Endometrium (tissue), 2 donors: Measurements from ENCODE around the gene ADAMTS18.
"Not testable (repeated sequence)": the region's sequence is repeated elsewhere in the genome, so short reads cannot be mapped to it uniquely, and the experiment has no call there.

ENCODE experiments used
- FAIRE-seq: peaks from 2 replicates; lab custom pipeline; 2012; peaks lifted over from hg19 to GRCh38; lab: Jason Lieb, UNC
- donor health status: control.
- donor health status: control.

ADAMTS18 gene

GRCh38 chr16:77285676-77286075 is 149.2 kb downstream of the ADAMTS18 start:
- no peak for FAIRE-seq

GRCh38 chr16:77282345-77282744 is 152.5 kb downstream of the ADAMTS18 start:
- FAIRE-seq, result no peak

DNA sequence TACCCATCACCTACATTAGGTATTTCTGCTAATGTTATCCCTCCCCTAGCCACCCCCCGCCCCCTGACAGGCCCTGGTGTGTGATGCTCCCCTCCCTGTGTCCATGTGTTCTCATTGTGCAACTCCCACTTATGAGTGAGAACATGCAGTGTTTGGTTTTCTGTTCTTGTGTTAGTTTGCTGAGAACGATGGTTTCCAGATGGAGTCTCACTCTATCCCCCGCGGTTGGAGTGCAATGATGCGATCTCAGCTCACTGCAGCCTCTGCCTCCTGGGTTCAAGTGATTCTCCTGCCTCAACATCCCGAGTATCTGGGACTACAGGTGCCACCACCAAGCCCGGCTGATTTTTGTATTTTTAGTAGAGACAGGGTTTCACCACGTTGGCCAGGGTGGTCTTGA is 155.5 kb downstream of the ADAMTS18 start:
- not testable (repeated sequence) for FAIRE-seq

DNA sequence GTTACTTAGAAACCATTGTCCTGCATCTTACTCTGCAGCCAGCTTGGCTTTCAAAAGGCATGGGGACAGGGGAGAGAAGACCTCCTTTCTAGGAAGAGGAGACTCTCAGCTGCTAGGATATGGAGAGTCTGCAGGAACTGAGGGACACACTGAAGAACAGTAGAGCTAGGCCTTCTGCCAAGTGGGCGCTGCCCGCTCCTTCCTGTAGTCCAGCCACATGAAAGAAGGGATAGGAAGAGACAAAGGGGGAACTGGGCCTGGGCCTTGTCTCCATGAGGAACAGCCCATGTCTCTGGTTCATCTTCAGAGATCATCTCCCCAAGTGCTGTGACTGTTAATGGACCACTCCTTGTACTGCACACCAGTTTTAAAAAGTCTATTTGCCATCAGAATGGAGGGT is 157.3 kb downstream of the ADAMTS18 start:
- FAIRE-seq, result no peak

DNA sequence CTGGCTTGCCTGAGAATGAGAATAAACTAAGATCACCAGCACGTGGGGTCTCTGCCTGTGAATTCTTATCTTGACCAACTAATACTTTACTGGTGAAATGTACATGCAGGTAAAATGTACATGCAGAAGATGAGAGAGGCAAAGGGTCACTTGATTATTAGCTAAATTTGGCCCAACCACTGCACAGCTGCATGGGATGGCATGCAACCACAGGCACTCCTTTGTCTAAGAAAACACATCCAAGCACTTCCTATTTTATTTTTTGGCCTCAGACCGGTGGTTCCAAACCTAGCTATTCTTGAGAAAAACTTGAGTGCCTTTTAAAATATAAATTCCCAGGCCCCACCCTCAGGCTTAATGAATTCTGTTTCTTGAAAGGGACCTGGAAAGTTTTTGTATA is 157.7 kb downstream of the ADAMTS18 start:
- no peak for FAIRE-seq

- no peak for FAIRE-seq
Measured at GRCh38 chr16:77276661-77277060, 158.2 kb downstream of the ADAMTS18 start.

GRCh38 chr16:77275303-77275702 is 159.5 kb downstream of the ADAMTS18 start:
- FAIRE-seq, result not testable (repeated sequence)

DNA sequence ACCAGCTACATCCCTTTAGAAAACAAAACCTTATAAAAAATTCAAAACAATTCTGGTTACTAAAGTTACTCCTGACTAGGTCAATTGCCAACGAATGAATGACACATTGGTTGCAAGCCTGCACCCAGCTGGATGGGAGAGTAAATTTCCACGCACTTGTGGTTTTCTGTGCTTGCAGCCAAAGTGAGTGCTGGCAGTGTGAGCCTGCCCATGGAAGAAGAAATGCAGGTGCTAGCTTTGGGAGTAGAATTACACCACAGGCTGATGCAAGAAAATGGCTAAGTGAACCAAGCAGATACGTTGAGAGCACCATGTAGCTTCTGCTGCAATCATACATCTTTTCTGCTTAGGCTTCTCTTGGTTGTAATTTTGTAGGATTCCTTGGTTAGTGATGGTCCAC is 161.0 kb downstream of the ADAMTS18 start:
- FAIRE-seq, result no peak

DNA sequence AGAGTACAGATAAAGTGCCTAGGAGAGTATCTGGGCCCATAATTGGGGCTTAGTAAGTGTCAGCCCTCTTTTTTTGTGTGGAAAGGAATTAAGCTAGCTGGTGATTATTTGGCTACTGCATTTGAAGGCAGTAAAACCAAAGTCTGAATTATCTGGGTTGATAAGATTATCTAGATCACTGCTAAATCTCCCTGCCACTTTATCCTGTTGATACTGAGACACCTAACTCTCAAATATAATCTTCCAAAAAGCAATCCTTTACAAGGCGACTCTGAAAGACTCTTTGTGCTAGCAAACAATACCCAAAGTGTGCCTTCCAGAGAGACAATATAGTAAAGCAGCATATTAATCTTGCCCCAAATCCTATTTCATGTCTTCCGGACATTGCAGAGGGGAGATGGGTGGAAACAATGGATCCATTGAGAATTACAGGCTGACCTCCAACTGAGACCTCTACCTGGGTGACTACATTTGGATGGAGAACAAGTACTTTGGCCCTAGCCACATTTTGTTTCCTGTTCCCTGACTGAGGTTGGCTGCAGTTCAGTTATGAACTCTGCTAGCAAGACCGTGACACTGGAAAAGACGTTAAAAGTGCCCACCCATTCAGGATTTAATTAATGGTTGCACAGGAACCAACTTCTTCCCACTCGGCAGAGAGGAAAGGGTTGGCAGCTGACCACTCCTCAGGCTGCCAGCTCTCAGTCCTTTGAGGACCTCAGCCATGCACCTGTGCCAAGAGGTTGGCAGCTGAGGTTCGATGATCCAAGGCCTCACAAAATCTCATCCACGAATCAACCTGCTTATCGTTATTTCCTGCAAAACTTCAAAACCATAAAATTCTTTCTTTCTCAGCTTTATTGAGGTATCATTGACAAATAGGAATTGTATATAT is 163.1 kb downstream of the ADAMTS18 start:
- FAIRE-seq, result no peak

GRCh38 chr16:77266185-77266584 is 168.6 kb downstream of the ADAMTS18 start:
- not testable (repeated sequence) for FAIRE-seq

- no peak for FAIRE-seq
Measured at GRCh38 chr16:77262971-77263370, 171.9 kb downstream of the ADAMTS18 start.

- no peak for FAIRE-seq
Measured at GRCh38 chr16:77250400-77250799, 184.4 kb downstream of the ADAMTS18 start.

GRCh38 chr16:77246150-77246549 is 188.7 kb downstream of the ADAMTS18 start:
- FAIRE-seq, result no peak

DNA sequence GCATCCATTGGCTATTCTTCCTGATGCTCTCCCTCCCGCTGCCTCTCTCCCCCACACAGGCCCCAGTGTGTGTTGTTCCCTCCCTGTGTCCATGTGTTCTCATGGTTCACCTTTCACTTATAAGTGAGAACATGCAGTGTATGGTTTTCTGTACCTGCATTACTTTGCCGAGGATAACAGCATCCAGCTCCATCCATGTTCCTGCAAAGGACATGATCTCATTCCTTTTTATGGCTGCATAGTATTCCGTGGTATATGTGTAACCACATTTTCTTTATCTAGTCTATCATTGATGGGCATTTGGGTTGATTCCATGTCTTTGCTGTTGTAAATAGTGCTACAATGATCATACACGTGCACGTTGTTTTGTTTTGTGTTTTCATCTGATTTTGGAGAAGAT is 192.4 kb downstream of the ADAMTS18 start:
- FAIRE-seq, result not testable (repeated sequence)

GRCh38 chr16:77238593-77238992 is 196.2 kb downstream of the ADAMTS18 start:
- FAIRE-seq, result no peak

DNA sequence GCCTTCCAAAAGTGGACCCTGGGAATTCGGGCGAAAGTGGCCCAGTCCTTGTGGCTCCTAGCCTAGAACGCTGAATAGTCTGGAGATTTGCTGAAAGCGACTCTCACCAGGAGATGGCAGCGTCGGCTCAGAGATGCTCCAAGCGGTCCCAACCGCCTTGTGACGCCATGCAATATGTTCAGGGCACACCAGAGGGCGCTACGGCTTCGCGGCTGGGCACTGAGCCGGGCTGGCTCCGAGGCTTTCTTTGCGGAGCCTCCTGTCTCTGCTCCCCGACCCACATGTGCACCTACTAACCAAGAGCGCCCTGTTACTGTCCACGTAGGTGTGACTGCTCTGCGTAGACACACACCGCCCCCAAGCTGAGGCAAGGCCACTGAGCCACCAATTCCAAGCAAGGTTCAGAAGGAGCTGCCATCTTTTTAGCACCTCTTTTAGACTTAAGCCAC is 198.7 kb downstream of the ADAMTS18 start:
- FAIRE-seq, result peak; percentile 88

- FAIRE-seq, result no peak
Measured at GRCh38 chr16:77234611-77235010, 200.2 kb downstream of the ADAMTS18 start.

DNA sequence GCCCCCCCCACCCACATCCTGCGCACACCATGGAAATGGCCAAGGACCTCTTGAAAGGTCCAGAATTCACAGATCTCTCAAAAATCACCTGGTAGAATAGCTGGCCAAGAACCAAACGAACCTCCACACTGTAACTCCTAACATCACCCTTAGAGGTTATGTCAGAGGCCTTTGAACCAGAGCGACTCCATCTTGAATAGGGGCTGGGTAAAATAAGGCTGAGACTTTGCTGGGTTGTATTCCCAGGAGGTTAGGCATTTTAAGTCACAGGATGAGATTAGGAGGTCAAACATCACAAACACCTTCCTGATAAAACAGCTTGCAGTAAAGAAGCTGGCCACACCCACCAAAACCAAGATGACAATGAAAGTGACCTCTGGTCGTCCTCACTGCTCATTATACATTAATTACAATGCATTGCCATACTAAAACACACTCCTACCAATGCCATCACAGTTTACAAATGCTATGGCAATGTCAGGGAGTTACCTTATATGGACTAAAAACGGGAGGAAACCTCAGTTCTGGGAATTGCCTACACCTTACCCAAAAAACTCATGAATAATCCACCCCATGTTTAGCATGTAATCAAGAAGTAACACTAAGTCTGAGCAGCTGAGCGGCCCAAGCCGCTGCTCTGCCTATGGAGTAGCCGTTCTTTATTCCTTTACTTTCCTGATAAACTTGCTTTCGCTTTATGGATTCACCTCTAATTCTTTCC is 200.9 kb downstream of the ADAMTS18 start:
- FAIRE-seq, result no peak
